Chondrocyte (in vitro differentiated cells): ENCODE results near the gene COL4A2. TPM values are rescaled to one million over a fixed set of nuclear protein-coding genes. Genes with fewer than 3 reads are reported as not detected.

ENCODE experiments used
- DNase-seq: peaks from one replicate; pipeline ENCODE4 v3.0.0; 2021; ENCODE audit warnings: mixed read lengths, low spot score
- H3K27ac Mint-ChIP-seq: one replicate; pipeline ENCODE4 v1.8.0; 2021; ENCODE audit warnings: mild to moderate bottlenecking, moderate library complexity, mixed read lengths; ENCODE audit not compliant: unreplicated experiment
- H3K27me3 Mint-ChIP-seq: 2 replicates; pipeline ENCODE4 v1.8.0; 2021; ENCODE audit warnings: low read depth, mixed read lengths
- H3K36me3 Mint-ChIP-seq: 2 replicates; pipeline ENCODE4 v1.8.0; 2021; ENCODE audit warnings: low read depth, mixed read lengths
- H3K4me1 Mint-ChIP-seq: 2 replicates; pipeline ENCODE4 v1.8.0; 2021; ENCODE audit warnings: low read depth, mild to moderate bottlenecking, mixed read lengths
- H3K4me3 Mint-ChIP-seq: one replicate; pipeline ENCODE4 v1.8.0; 2021; ENCODE audit warnings: mild to moderate bottlenecking, moderate library complexity, mixed read lengths; ENCODE audit not compliant: unreplicated experiment
- H3K9me3 Mint-ChIP-seq: 2 replicates; pipeline ENCODE4 v1.8.0; 2021; ENCODE audit warnings: low read depth, mixed read lengths
- CTCF ChIP-seq: fragments of 200-600 bp; sonication (generic); IDR thresholded peaks from 2 replicates; pipeline ENCODE4 v1.5.0; 2021; ENCODE audit warnings: antibody characterized with exemption, mild to moderate bottlenecking, moderate library complexity
- total RNA-seq: library from RNA; stranded (reverse); gene quantifications from 3 replicates; pipeline ENCODE4 v1.2.1, GENCODE V29; 2021

Gene COL4A2
- total RNA-seq, 1 donor from 2014 or later, result 2,366 TPM

GRCh38 chr13:110382229-110382628, 75.1 kb downstream of the COL4A2 start:
- no peaks in the 10 kb centered on the region for H3K27me3 Mint-ChIP-seq
- no peak overlapping the region for H3K4me3 Mint-ChIP-seq
- DNase-seq, result no peak
- peaks cover 28% of the 10 kb centered on the region for H3K36me3 Mint-ChIP-seq
- peak overlapping the region; percentile 95 for H3K27ac Mint-ChIP-seq
- peaks cover 68% of the 10 kb centered on the region for H3K4me1 Mint-ChIP-seq
- H3K9me3 Mint-ChIP-seq, result no peaks in the 10 kb centered on the region
- no peak for TF ChIP-seq CTCF

GRCh38 chr13:110382830-110383229, 75.7 kb downstream of the COL4A2 start:
- Mint-ChIP-seq H3K27me3 (no peaks in the 10 kb centered on the region), H3K4me1 (peaks cover 68% of the 10 kb centered on the region), H3K9me3 (no peaks in the 10 kb centered on the region), H3K36me3 (peaks cover 28% of the 10 kb centered on the region), H3K4me3 (no peak overlapping the region), H3K27ac (peak overlapping the region; percentile 82)
- TF ChIP-seq CTCF, result no peak
- no peak for DNase-seq

GRCh38 chr13:110387451-110388107, 80.5 kb downstream of the COL4A2 start:
- TF ChIP-seq CTCF, result no peak
- Mint-ChIP-seq H3K4me1 (peaks cover 72% of the 10 kb centered on the region), H3K27me3 (no peaks in the 10 kb centered on the region), H3K4me3 (peak overlapping the region; percentile 49), H3K27ac (peak overlapping the region; percentile 98), H3K9me3 (no peaks in the 10 kb centered on the region), H3K36me3 (peaks cover 26% of the 10 kb centered on the region)
- DNase-seq, result no peak

- Mint-ChIP-seq H3K36me3 (peaks cover 22% of the 10 kb centered on the region), H3K27me3 (no peaks in the 10 kb centered on the region), H3K4me3 (peak overlapping the region; percentile 49), H3K27ac (peak overlapping the region; percentile 98), H3K9me3 (no peaks in the 10 kb centered on the region), H3K4me1 (peaks cover 73% of the 10 kb centered on the region)
- TF ChIP-seq CTCF, result peak; percentile 14
- DNase-seq, result no peak
Measured at GRCh38 chr13:110388108-110388943, 81.2 kb downstream of the COL4A2 start.

GRCh38 chr13:110390567-110390966, 83.5 kb downstream of the COL4A2 start:
- TF ChIP-seq CTCF, result no peak
- Mint-ChIP-seq H3K27me3 (no peaks in the 10 kb centered on the region), H3K36me3 (peaks cover 26% of the 10 kb centered on the region), H3K9me3 (no peaks in the 10 kb centered on the region), H3K27ac (peak overlapping the region; percentile 98), H3K4me1 (peaks cover 90% of the 10 kb centered on the region), H3K4me3 (no peak overlapping the region)
- DNase-seq, result no peak
